GM21723 (cell line): ENCODE measurements around the gene LRRC28.

Experiments
- ATAC-seq: cut with Tn5 transposase; IDR thresholded peaks from one replicate; pipeline ENCODE4 v1.9.1; 2021; ENCODE audit warnings: mild to moderate bottlenecking, moderate library complexity; ENCODE audit not compliant: unreplicated experiment

Gene LRRC28

DNA sequence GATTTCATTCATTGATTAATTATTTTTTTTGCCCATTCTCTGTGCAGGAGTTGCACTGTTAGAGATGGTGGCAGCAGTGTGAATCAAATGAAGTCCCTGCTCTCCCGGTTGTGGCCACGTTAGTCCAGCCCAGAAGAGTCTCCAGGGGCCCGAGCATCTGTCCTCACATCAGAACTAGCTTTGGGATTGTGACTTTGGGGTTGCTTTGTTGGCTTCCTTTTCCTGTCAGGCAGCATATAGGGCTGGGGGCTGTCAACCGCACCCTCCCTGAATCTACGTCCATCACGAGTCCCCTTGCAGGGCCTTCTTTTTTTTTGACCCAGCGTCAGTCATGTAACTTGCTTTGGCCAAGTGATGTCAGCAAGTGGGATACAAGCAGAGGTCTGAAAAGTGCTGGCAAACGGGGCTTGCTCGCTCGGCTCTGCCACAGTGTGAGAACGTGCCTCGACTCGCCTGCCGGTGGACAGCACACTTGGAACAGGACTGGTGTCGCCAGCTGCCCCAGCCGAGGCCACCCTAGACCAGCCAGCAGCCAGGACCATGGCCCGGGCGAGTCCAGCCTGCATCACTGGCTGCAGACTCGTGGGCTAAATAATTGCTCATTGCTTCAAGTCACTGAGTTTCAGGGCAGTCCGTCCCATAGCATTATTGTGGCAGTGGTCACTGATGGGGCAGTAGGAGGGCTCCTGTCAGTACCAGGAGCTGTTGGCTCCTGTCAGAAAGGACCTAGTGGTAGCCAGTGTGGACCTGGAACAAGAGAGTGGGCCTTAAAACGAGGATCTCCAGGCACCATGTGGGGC, 162.9 kb downstream of the LRRC28 start:
- no peak for ATAC-seq

DNA sequence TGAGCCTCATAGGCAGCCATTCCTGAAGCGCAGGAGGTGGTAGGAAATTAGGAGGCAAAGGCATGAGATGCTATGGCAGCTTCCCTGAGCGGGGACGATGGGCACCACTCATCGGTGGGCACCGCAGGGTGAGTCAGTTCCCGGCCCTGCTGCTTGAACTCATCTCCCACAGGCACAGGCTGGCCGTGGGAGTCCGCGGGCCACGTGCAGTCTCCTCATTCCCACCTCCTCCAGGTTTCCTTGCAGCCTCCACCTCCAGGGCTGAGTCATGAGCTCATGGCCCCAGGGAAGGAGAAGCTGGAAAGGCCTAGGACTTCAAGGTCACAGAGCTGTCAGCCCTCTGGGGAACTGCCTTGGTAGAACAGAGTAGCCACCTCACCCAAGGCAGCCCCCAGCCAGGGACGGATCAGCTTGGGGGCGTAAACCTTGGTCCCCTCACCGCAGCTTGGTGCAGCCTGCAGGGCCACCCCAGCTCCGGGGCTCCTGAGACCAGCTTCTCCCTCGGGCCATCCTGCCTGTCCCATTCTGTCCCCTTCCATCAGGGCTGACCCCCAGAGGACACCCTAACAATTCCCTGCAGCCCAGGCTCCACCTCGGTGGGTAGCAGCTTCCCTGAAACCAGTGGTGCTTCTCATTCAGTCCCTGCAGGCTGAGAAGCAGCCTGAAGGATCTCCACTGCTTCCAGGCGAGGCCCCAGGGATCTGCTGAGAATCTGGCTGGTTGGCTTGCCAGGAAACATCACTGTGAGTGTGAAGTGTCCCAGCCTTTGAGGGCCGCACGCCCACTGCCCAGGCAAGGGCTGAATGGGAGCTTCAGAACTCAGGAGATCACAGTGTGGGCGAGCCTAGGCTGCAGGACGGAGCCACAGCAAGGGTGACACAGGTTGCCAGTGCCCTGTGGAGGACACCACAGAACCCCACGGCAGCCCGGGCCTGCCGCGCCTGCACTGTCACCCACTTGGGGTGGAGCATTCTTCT, 163.8 kb downstream of the LRRC28 start:
- no peak for ATAC-seq

DNA sequence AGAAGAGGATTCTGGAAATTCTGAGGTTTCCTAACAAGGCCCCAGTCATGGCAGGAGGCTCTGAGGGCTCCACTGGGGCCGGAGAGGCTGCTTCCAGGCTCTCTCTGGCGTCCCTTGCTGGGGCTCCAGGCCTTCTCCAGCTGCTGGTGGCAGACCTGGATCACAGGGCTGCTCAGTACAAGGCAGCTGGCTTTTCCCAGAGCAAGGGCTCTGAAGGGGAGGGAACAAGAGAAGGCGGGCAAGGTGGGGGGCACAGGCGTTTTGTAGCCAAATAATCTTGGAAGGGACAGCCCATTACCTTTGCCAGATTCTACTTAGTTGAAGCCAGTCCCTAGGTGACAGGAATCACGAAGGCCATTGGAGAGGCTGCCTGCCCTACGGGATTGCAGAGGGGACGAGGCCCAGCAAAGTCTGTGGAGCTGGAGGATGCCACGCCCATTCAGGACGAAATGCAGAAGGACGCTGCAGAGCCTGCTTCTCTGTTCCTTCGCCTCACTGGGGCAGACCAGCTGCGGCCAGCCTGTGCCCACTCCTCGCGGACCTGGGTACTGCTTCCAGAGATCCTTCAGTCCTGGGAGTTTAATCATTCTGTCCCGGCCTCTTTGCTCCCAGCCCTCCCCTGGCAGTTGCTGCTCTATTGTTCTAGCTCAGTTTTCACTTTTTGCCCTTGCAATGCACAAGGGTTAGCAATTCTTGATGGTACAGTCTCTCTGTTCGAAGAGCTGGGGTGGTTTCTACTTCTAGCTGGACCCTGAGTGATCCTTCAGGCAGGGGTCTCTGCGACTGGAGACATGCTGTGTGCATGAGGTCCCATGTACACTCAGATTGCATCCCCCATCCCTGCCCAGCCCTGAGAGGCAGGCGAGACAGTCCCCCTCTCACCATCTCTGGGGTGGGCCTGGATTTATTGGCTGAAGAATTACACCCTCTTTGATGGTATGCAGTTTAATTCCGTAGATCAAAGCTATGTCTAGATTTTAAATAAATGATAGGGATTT, 165.2 kb downstream of the LRRC28 start:
- no peak for ATAC-seq

DNA sequence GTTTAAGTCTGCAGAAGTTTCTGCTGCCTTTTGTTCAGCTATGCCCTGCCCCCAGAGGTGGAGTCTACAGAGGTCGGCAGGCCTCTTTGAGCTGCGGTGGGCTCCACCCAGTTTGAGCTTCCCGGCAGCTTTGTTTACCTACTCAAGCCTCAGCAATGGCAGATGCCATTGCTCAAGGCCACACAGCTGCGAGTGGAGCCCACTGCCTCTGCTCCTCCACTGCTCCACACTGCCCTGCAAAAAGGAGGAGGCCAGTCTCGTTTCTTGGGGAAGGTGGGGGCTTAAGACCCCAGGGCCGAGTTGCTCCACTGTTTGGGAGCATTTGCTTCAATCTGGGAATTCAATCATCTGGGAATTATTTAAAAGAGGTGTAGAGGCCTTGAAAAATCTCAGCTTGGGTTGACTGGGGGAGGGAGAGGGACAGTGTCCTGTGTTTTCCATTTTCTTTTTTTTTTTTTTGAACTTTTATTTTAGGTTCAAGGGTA, 169.9 kb downstream of the LRRC28 start:
- no peak for ATAC-seq

DNA sequence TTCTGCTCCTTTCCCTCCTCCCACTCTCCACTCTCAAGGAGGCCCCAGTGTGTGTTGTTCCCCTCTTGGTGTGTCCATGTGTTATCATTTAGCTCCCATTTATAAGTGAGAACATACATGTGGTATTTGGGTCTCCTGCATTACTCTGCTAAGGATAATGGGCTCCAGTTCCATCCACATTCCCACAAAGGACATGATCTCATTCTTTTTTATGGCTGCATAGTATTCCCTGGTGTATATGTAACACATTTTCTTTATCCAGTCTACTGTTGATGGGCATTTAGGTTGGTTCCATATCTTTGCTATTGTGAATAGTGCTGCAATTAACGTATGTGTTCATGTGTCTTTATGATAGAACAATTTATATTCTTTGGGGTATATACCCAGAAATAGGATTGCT, 170.5 kb downstream of the LRRC28 start:
- ATAC-seq, result no peak

DNA sequence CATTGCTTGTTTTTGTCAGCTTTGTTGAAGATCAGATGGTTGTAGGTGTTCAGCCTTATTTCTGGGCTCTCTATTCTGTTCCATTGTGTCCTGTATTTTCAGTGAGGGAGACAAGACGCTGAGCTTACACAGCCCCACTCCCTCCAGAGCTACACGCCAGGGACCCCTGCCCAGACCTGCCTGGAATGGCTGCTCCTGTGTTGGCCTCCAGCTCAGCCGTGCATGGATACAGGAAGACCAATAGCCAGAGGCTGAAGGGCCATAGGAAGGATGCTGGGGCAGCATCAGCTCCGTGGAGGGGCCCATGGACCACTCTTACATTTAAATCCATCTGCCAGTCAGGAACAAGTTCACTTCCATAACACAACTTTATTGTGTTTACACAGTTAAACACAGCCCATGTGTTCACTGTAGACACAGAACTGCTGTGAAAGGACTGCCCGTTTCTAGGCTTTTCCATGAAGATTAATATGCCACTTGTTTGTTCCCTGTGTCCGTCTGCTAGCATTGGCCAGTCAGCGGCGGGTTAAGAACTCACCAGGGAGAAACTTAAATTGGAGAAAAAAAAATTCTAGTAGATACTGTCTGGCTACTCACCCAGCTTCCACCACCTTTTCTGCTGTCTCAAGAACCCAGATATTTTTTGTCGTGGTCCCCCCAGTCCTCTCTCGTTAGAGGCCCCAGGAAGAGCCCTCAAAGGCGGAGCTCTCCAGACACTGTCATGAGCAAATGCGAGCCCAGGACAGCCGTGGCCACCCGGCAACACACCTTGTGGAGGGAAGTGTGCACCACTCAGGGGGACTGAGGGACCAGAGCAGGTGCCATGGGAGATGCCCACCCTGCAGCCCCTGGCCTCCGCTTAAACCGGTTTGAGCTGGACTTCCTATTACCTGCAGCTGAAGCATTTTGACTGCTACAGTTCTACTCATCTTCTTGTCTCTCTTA, 172.2 kb downstream of the LRRC28 start:
- no peak for ATAC-seq

DNA sequence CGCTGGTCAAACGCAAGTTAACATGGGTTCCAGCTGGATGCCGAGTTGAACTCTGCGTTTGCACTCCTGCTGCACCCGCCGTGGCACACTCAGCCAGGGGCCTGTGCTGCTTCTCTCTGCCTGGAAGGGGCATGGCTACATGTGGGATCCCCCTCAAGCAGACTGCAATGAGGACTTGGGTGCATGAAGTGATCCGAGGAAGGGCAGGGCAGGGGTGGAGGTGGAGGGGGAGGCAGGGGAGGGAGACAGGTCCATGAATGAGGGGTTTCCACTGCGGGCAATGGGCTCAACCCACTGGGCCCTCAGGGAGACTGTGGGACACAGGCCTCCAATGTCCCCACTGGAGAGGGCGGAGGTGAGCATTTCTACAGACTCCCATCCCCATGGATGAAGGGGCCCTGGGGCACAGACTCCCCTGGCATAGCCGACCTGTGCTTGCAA, 172.9 kb downstream of the LRRC28 start:
- ATAC-seq, result no peak

DNA sequence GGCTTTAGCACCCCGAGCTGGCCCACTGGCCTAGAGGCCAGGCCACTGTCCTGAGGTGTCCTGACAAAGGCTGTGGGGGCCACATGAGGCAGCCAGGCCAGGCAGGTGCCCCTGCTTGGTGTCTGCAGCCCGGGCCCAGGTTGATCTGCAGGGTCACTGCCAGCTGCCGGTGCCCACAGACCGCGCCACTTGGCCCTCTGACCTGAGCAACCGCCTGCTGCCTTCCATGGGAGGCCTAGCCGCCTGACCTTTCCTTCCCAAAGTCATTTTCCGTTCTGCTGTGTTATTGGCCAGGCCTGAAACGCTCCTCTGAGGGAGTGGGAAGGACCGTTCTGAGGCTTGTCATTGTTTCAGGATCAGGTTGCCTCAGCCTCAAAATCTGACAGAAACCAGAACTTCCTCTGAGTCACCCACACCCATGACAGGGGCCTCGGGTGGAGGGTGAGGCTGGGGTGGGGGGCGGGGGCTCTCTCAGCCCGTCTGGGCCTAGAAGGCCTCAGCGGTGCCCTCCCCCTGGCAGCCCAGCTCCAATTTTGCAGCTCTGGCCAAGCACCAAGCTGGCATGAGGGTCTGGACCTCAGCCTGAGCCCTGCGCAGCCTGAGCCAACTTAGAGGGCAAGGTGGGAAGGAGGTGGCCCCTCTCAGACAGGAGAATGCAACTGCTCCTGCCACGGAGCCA, 173.8 kb downstream of the LRRC28 start:
- ATAC-seq, result peak; percentile 93

DNA sequence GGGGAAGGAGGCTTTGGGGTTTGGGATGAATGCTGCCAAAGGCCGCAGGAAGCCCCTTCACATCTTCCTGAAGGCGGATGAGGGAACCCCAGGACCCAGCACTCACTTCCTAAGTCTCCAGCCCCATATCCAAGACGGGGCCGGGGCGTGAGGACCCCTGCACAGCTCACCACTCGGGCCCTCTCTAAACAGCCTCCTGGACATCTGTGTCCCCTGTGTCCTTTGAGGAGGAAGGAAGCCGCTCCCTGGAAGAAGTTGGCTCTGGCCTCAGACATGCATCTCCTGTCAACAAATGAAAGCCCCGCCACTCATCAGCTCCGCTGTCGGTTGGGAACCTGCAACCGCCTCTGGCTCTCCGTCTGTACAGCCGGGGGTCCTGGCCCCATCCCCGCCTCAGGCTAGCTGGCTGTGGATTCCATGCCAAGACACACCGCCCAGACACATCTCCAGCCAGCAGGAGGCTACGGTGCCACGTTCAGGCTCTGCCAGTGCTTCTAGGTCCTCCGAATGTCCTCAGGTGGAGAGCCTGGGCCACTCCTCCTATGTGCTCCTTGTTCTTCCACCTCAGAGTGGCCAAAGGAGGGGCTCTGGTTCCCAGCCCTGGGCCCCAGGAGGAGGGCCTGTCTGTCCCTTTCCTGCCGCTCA, 174.5 kb downstream of the LRRC28 start:
- ATAC-seq, result no peak

DNA sequence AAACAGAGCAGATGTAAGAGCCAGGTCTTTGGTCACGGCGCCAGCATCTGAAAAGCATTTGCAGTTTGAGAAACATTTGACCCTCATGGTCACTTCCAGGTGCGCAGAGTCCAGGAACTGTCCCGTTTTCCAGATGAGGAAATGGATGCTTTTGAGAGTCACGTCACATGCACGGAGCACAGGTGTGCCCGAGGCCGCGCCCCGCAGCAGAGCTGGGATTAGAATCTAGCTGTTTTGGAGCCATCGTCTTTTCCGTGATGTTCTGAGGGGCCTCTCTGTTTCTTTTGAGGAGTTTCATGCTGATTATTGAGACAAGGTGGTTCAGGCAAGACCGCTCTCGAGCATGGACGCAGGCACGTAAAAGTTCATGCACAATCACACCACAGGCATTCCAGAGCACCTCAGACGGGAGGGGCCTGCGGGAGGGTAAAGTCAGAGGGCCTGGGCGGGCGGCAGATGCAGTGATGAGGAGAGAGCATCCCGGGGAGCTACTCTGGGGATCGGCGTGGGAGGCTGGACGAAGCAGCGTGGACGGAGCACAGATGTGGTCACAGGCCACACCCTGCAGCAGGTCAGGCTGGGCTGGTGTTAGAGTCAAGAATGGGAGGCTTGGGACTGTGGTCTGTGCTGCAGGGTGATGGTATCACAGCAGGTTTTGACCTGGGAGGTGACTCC, 175.3 kb downstream of the LRRC28 start:
- ATAC-seq, result no peak

DNA sequence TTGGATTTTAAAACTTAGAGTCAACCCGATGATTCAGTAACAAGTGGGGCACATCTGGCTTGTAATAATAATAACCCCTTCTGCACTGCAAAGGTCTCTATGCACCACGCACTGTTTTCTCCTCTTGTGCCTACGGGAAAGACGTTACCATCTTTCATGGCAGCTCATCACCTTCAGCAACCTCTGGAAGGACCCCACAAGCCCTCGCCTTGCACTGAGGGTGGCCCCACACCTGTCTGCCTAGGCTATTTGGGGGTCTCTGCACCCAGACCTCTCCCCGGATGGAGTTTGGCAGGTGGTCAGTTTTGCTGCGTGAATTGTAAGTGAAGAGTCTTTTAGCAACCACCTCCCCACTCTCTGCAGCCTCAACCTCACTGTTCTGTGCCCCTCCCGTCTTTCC, 175.9 kb downstream of the LRRC28 start:
- no peak for ATAC-seq

DNA sequence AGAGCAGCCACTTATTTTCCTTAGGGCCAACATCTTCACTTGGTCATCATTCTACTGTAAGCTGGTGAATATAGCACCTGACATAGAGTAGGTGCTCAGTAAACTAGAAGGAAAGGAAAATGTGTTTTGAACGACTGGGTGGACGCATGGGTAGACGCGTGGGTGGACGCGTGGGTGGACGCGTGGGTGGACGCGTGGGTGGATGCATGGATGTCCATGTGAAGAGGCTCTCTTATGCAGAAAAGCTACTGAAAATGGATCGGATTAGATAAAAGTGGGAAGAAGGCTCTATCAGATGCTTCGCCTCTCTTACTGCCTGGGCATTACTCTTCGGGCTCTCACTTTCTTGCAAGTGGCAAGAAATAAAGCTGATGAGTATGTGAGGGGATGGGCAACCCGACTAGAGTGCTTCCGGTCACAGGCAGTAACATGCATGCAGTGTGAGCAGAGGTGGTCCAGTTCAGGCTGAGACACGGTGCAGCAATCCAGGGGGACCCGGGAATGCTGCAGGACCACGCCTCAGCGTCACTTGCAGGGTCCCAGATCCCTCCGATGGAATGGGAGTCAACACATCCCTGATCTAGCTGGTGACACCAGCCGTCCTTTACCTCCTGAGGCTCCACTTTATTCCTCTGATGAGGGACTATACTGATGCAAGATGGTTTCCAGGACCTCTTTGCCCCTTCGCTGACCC, 176.5 kb downstream of the LRRC28 start:
- ATAC-seq, result no peak

DNA sequence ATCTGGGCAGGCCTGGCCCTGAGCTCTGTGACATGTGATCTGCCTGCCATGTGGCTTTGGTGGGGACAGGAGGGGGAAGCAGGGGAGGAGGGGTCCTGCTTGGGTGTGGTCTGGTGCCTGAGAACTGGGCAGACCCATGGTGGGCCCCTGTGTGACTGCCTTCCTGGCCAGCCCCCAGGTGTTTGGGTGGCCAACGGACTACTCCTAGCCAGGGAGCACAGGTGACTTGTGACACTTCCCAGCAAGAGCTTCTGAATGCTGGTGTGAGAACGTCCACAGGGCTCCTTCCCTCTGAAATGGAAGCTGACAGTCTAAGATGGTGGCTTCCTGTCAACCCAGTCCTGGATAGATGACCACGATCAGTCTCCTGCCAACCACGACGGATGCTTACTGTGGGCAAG, 178.4 kb downstream of the LRRC28 start:
- ATAC-seq, result no peak

DNA sequence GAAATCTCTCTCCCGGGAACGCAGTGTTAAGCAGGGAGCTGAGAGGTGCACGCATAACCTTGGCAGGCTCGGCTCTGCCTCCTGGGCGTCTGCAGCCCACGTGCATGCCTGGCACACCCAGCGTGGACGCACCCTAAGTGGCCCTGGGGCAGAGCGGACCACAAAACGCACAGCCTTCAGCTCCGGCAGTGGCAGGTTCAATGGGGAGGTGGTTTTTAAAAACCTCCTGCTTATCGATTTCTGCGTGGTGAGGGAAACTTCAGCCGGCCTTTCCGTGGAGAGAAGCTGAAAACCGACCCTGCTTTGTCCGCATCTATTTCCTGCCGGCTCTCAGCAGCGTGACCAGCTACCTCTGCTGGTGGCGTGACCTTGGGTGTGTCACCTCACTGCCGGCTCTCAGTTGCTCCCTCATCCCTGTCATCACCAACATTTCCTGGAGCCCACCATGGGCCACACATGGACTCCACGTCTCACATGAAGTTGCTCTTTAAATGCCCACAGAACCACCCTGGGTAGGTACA, 179.7 kb downstream of the LRRC28 start:
- ATAC-seq, result no peak

DNA sequence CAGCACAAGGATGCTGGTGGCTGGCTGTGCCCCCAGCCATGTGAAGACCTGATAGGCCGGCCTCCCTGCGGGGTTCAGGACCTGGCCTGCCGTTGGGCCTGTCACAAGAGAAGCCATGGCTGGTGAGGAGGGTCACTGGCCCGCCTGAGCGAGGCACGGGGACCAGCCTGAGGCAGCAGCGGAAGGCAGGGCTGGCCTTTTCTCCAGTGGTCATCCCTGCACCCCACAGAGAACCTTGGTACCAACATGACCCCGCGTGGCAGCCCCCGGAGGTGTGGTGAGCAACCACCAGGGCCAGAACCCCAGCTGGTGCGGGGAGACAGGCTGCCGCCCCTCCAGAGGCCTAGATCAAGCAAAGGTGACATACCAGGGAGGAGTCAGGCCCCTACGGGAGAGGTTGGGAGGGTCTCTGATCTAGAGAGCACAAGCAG, 180.4 kb downstream of the LRRC28 start:
- ATAC-seq, result no peak

DNA sequence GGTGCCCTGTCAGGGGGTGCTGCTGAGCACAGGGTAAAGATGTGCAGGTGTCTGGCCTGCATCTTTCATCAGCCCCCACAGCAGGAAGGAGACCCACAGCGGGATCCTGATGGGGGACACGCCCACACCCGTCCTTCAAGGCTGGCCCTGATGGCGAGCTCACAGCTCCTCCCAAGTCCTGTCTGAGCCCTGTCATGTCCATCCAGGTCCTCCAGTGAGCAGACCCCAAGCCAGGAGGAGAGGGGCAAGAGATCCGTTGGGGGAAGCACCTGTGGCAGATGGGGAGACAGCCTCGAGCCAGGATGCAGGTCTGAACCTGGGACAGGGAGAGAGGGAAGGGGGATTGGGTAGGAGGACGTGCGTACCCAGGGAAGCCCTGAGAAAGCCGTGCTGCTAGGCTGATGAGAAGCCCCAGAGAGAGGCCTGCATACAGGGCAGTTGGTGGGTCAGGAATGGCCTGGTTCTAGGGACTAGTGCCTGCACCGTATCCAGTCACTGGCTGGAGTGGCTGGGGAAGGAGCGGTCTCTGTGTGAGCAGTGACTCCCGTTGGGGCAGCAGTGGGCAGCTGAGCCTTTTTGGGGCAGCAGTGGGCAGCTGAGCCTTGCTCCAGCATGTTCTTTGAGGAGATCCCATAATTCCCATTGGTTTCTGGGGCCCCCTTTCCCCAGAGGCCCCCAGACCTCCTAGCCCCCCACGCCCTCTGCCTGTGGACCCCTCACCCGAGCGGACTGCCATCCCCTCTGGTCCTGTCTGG, 181.2 kb downstream of the LRRC28 start:
- no peak for ATAC-seq
